ENCODE results near the gene KNSTRN. TPM values are rescaled to one million over a fixed set of nuclear protein-coding genes. Genes with fewer than 3 reads are reported as not detected.

Gene KNSTRN
- polyA plus RNA-seq, 1 donor (not counting 4 experiments of a cell fraction or from before 2014, with no cell fraction given) = 42.4 TPM

GRCh38 chr15:40437752-40438687 is 55.5 kb downstream of the KNSTRN start:
- Histone ChIP-seq H2AFZ (ENCODE audit: control insufficient read depth, low read length) (no peak overlapping the region), H3K27ac (ENCODE audit: control insufficient read depth, insufficient read depth, low read length) (no peak overlapping the region), H3K4me1 (ENCODE audit: control insufficient read depth, extremely low read depth, insufficient read depth, low read length) (peaks cover 26% of the 10 kb centered on the region), H3K36me3 (ENCODE audit: control insufficient read depth in 2 of 2, extremely low read depth in 1 of 2, insufficient read depth in 2 of 2, low read length in 2 of 2) (no peaks in the 10 kb centered on the region), H3K27me3 (ENCODE audit: control insufficient read depth, extremely low read depth, insufficient read depth, low read length) (peaks cover 50% of the 10 kb centered on the region), H3K9ac (ENCODE audit: control insufficient read depth, extremely low read depth, insufficient read depth, low read length) (no peak overlapping the region), H3K9me3 (ENCODE audit: control insufficient read depth, low read depth, low read length) (no peaks in the 10 kb centered on the region), H4K20me1 (ENCODE audit: control insufficient read depth, extremely low read depth, insufficient read depth, low read length) (peaks cover 2% of the 10 kb centered on the region), H3K9me1 (ENCODE audit: control insufficient read depth, extremely low read depth, insufficient read depth, low read length) (no peaks in the 10 kb centered on the region), H3K4me2 (ENCODE audit: control insufficient read depth, extremely low read depth, insufficient read depth, low read depth, low read length) (no peak overlapping the region), H3K4me3 (ENCODE audit: control insufficient read depth in 2 of 3, extremely low read depth in 1 of 3, insufficient read depth in 2 of 3, low read depth in 1 of 3, low read length in 3 of 3) (no peak overlapping the region), H3K79me2 (ENCODE audit: control insufficient read depth, insufficient read depth, low read length) (peaks cover 8% of the 10 kb centered on the region)
- no peak for FAIRE-seq
- dilution Hi-C loops (cut with MboI; ENCODE audit: extremely low pct_ligation_motif_present, low sequenced_read_pairs) = no loop called here
- DNase-seq (ENCODE audit: low read depth, low spot score) = no peak
- TF ChIP-seq EZH2 (IDR thresholded peaks at IDR 0.05; ENCODE audit: low read length) = no peak
- no peak for TF ChIP-seq CTCF (optimal IDR thresholded peaks at IDR 0.05 in 1 of 3, IDR thresholded peaks at IDR 0.05 in 1 of 3, conservative IDR thresholded peaks at IDR 0.05 in 1 of 3; ENCODE audit: extremely low read depth in 1 of 3, insufficient read depth in 2 of 3, low read length in 3 of 3)

GRCh38 chr15:40438712-40439111 is 56.2 kb downstream of the KNSTRN start:
- TF ChIP-seq EZH2 (IDR thresholded peaks at IDR 0.05; ENCODE audit: low read length) (no peak), CTCF (optimal IDR thresholded peaks at IDR 0.05 in 1 of 3, IDR thresholded peaks at IDR 0.05 in 1 of 3, conservative IDR thresholded peaks at IDR 0.05 in 1 of 3; ENCODE audit: extremely low read depth in 1 of 3, insufficient read depth in 2 of 3, low read length in 3 of 3) (no peak)
- H3K4me2 ChIP-seq (ENCODE audit: control insufficient read depth, extremely low read depth, insufficient read depth, low read depth, low read length) = no peak overlapping the region
- peaks cover 26% of the 10 kb centered on the region for H3K4me1 ChIP-seq (ENCODE audit: control insufficient read depth, extremely low read depth, insufficient read depth, low read length)
- H2AFZ ChIP-seq (ENCODE audit: control insufficient read depth, low read length) = no peak overlapping the region
- dilution Hi-C loops (cut with MboI; ENCODE audit: extremely low pct_ligation_motif_present, low sequenced_read_pairs) = no loop called here
- H3K9me1 ChIP-seq (ENCODE audit: control insufficient read depth, extremely low read depth, insufficient read depth, low read length) = no peaks in the 10 kb centered on the region
- H3K9ac ChIP-seq (ENCODE audit: control insufficient read depth, extremely low read depth, insufficient read depth, low read length) = no peak overlapping the region
- peaks cover 47% of the 10 kb centered on the region for H3K27me3 ChIP-seq (ENCODE audit: control insufficient read depth, extremely low read depth, insufficient read depth, low read length)
- H3K79me2 ChIP-seq (ENCODE audit: control insufficient read depth, insufficient read depth, low read length) = peaks cover 14% of the 10 kb centered on the region
- no peak overlapping the region for H3K27ac ChIP-seq (ENCODE audit: control insufficient read depth, insufficient read depth, low read length)
- no peaks in the 10 kb centered on the region for H3K36me3 ChIP-seq (ENCODE audit: control insufficient read depth in 2 of 2, extremely low read depth in 1 of 2, insufficient read depth in 2 of 2, low read length in 2 of 2)
- DNase-seq (ENCODE audit: low read depth, low spot score) (no peak), FAIRE-seq (no peak)
- H4K20me1 ChIP-seq (ENCODE audit: control insufficient read depth, extremely low read depth, insufficient read depth, low read length) = peaks cover 3% of the 10 kb centered on the region
- no peaks in the 10 kb centered on the region for H3K9me3 ChIP-seq (ENCODE audit: control insufficient read depth, low read depth, low read length)
- no peak overlapping the region for H3K4me3 ChIP-seq (ENCODE audit: control insufficient read depth in 2 of 3, extremely low read depth in 1 of 3, insufficient read depth in 2 of 3, low read depth in 1 of 3, low read length in 3 of 3)

Data from keratinocyte (primary cell).